ENCODE data around the gene SIPA1L3. TPM values are rescaled to one million over a fixed set of nuclear protein-coding genes. Genes with fewer than 3 reads are reported as not detected.
A peak's percentile ranks its signal among the peaks of the same experiment; 100 is the strongest.

SIPA1L3 gene
- total and polyA plus RNA-seq, 11 donors, result 4.7 to 22.9 (median 8.8) TPM

DNA sequence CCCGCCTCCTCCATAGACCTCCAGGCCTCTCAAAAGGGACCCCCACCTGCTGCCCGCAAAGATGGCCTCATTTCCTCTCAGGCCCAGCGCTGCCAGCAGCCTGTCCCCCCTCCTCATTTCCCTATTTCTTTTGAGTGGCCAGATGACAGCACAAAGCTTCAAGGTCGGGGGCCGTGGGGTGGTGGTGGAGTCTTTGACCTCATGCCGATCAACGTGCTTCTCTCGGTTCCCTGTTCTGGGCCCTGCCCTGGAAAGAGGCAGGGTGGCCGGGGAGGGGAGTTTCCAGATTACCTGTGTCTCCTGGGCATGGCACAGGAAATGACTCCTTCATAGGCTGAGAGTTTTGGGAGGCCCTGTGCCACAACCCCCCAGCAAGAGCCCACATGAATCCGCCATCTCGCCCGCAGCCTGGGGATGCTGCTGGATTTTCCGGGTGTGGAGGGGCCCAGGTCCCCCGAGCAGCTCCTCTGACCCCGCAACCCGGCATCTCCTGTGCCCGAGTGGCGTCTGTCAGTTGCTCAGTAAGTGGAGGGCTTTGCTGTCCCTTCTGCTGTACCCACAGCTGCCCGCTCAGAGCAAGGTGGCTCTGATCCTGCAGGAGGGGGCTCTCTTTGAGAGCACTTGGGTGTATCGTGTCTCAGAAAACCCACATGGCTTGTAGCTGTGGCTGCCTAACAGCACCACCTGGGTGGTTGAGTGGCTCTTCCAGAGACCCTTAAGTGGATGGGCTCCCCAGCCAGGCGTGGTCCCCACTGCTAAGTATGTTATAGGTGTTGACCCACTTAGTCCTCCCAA is 139.4 kb downstream of the SIPA1L3 start:
- H3K4me3 ChIP-seq, result no peak overlapping the region
- WGBS, 4 donors, result 92 to 97% (median 94%) methylated on average over 15 to 21 of the region's 21 CpGs
- DNase-seq, result no peak
- no peak for ATAC-seq
- TF ChIP-seq CTCF (IDR thresholded peaks at IDR 0.05) (no peak), POLR2A (IDR thresholded peaks at IDR 0.05) (no peak)
- no peaks in the 10 kb centered on the region for H3K27me3 ChIP-seq
- no peaks in the 10 kb centered on the region for H3K36me3 ChIP-seq
- peaks cover 0 to 22% (median 0%) of the 10 kb centered on the region in 12 donors for H3K4me1 ChIP-seq
- no peak overlapping the region for H3K27ac ChIP-seq
- intact Hi-C loops (cut with DNase I), result no loop called here
- H3K9me3 ChIP-seq, result peaks cover 0 to 11% (median 0%) of the 10 kb centered on the region in 12 donors

GRCh38 chr19:38047049-38047438 is 140.0 kb downstream of the SIPA1L3 start:
- Histone ChIP-seq H3K36me3 (no peaks in the 10 kb centered on the region), H3K9me3 (peaks cover 0 to 6% (median 0%) of the 10 kb centered on the region in 12 donors), H3K4me1 (peaks cover 0 to 22% (median 0%) of the 10 kb centered on the region in 12 donors), H3K27me3 (no peaks in the 10 kb centered on the region), H3K27ac (no peak overlapping the region), H3K4me3 (no peak overlapping the region)
- WGBS, 4 donors, result 85 to 94% (median 88%) methylated on average over 8 of the region's 8 CpGs
- ATAC-seq (no peak), DNase-seq (no peak)
- TF ChIP-seq CTCF (IDR thresholded peaks at IDR 0.05), result no peak
- intact Hi-C loops (cut with DNase I), result no loop called here

- Histone ChIP-seq H3K27ac (peak overlapping the region in 1 of 12 donors; percentile 87), H3K4me3 (no peak overlapping the region), H3K27me3 (no peaks in the 10 kb centered on the region), H3K4me1 (peaks cover 0 to 22% (median 0%) of the 10 kb centered on the region in 12 donors), H3K36me3 (no peaks in the 10 kb centered on the region), H3K9me3 (no peaks in the 10 kb centered on the region)
- ATAC-seq (no peak), DNase-seq (no peak)
- TF ChIP-seq POLR2A (IDR thresholded peaks at IDR 0.05), result no peak
- no peak for TF ChIP-seq CTCF (IDR thresholded peaks at IDR 0.05)
- intact Hi-C loops (cut with DNase I), result no loop called here
- 83 to 85% (median 85%) methylated on average over 13 to 15 of the region's 15 CpGs for WGBS, 4 donors
These were observed 140.6 kb downstream of the SIPA1L3 start for GRCh38 chr19:38047641-38048040.

DNA sequence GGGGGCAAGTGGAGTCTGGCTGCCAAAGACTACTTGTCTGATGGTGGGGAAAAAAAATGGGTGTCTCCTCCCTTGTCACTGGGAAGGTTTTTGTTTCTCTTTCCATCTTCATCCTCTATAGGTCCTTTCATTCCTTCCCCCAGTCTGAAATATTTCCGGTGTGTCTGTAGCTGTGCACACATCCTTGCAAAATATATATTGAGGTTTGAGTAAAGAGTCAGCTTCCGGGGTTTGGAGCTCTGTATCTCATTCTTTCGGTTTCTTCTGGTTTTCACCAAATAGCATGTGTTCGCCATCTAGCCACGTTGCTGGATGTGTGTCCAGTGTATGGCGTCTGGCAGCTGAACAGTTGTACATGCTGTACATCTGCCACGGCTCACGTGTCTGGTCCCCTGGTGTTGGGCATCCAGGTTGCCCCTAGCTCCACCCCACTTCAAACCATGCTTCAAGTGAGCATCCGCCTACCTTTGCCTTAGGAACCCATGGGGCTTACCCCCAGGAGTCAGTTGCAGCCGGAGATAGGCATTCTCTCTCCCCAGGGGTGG is 142.2 kb downstream of the SIPA1L3 start:
- Histone ChIP-seq H3K9me3 (no peaks in the 10 kb centered on the region), H3K4me3 (peak overlapping the region in 1 of 12 donors; percentile 30), H3K36me3 (no peaks in the 10 kb centered on the region), H3K27ac (peak overlapping the region in 1 of 12 donors; percentile 87), H3K4me1 (peaks cover 0 to 22% (median 0%) of the 10 kb centered on the region in 12 donors), H3K27me3 (no peaks in the 10 kb centered on the region)
- ATAC-seq, result peak in 2 of 4 donors; percentile 34 to 53
- intact Hi-C loops (cut with DNase I), result no loop called here
- no peak for TF ChIP-seq POLR2A (IDR thresholded peaks at IDR 0.05)
- TF ChIP-seq CTCF (IDR thresholded peaks at IDR 0.05), result no peak
- WGBS, 4 donors, result 85 to 88% (median 87%) methylated on average over 10 of the region's 10 CpGs
- no peak for DNase-seq

Measured in heart left ventricle (tissue), 16 donors.